Measurements from ENCODE around the gene BCLAF3.
A peak's percentile ranks its signal among the peaks of the same experiment; 100 is the strongest.

BCLAF3 gene

DNA sequence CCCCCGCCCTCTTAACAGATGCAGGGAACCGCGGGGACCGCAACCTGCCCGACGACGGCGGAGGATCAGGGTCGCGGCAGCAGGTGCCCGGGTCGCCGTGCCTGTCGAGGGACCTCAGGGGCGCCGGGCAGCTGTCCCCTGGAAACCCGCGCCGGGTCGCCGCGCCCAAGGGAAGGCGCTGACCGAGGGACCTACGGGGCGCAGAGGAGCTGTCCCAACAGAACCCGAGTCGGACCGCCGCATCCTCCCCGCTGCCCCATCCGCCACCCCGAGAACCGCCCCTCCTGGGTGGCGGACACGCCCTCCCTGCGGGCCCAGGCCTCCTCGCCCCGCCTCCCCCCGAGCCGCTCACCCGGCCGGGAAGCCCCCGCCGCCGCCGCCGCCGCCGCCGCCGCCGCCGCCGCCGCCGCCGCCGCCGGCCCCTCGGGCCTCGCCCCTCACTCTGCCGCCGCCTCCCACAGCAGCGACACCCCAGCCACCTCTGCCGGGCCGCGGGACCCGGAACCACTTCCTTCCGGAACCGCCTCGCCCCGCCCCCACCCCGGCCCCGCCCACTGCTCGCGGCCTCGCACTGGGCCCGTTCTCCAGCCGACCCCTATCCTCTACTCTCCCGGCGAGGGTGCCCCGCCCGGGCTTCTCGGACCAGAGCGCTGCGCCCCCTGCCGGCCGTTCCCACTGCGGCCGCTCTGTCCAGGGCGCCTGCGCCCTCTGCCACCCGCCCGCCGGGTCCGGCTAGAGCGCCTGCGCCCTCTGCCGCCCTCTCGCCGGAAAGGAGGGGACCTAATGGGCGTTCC is at the start of gene BCLAF3:
Gene BCLAF3, minus strand, starts transcription at position 506 of the 794 bp plus-strand sequence. CDS start 20,797 bp downstream, outside the sequence.
- DNase-seq: peak; percentile 87

DNA sequence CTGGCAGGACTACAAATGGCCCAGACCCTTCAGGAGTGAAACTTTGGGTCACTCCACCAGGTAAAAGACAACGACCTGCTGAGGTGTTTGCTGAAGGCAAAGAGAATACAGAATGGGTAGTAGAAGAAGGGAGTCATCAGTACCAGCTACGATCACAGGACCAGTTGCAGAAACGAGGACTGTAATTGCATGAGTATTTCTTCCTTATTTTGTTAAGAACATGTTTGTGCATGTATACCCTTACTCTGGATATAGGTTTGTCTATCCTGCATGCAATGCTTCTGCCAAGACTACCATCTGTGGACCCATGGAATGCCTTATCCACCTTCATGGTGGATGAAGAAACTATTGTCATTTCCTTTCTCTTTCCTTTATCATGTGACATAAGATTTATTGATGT is 48.1 kb upstream of the BCLAF3 start:
- no peak for DNase-seq

DNA sequence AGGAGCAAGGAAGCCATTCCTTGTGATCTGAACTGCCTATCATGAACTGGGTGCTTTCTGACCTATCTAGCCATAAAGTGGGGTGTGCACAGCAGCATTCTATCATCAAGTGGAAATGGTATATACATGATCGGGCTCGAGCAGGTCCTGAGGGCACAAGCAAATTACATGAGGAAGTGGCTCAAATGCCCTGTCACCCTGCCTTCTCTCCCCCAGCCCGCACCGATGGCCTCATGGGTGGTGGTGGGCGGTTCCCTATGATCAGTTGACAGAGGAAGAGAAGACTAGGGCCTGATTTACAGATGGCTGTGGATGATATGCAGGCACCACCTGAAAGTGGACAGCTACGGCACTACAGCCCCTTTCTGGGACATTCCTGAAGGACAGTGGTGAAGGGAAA is 46.3 kb upstream of the BCLAF3 start:
- no peak for DNase-seq

DNA sequence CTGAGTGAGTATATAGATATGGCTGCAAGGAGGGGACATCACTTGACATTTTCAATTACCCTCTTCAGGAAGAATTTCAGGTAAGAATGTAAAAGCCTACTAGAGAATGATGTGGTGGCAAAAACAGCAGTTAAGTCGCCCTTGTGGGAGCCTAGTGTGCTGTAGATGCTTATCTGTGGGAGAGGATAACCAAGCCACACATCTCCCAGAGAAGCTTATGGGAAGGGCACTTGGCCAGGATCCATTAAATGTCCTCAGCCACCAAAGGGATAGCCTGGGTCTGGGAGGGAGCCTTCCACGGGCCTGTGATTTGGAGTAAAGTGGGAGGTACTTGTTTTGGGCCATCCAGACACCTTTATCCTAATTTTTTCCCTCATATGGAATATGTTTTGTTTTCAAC is 41.3 kb upstream of the BCLAF3 start:
- DNase-seq: no peak

DNA sequence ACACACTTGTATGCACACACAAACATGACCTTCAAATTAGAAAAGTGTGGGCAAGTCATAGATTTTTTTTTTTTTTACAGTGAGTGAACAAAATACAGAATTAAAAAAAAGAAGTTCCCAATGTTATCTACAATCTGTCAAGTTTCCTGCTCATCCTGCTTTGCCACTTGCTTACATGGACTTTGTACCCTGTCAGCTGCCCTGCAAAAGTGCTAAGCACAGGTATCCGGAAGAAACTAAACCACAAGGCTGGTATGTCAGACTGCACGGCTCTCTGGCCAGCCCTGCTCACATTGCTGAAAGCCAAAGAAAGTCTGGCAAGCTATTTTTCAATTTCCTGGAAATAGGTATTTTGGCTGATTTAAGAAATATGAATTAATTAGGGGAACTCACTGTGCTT is 38.9 kb upstream of the BCLAF3 start:
- DNase-seq: no peak

DNA sequence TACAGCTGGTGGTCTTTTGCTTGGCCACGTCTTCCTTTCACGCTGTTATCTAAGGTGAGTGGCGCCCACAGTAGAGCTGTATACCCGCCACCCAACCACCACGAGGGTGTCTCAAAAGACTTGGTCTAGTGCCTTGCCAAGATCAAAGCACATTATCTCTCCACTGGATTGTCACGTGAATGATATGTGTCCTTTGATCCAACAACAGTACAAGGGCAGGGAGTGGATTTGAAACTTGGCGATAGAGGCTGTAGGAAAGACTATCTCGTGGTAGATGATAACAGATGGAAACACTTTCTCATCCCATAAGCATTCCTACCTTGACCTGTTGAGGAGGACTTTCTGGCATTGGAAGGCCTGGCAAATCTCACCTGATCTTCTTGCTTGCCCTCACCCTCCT is 37.7 kb upstream of the BCLAF3 start:
- no peak for DNase-seq

DNA sequence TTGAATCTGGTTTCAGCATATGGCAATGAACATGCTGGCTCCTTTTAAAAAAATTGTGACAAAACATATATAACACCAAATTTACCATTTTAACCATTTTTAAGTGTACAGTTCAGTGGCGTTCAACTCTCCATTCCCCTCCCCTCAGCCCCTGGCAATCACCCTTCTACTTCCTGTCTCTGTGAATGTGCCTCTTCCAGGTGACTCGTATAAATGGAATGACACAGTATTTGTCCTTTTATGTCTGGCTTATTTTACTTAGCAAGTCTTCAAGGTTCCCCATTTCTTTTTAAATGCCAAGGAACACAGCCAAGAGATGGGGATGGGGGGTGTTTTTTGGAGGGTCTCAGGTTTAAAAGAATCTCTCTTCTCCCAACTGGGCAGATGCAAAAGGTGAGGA is 35.4 kb upstream of the BCLAF3 start:
- DNase-seq: no peak

DNA sequence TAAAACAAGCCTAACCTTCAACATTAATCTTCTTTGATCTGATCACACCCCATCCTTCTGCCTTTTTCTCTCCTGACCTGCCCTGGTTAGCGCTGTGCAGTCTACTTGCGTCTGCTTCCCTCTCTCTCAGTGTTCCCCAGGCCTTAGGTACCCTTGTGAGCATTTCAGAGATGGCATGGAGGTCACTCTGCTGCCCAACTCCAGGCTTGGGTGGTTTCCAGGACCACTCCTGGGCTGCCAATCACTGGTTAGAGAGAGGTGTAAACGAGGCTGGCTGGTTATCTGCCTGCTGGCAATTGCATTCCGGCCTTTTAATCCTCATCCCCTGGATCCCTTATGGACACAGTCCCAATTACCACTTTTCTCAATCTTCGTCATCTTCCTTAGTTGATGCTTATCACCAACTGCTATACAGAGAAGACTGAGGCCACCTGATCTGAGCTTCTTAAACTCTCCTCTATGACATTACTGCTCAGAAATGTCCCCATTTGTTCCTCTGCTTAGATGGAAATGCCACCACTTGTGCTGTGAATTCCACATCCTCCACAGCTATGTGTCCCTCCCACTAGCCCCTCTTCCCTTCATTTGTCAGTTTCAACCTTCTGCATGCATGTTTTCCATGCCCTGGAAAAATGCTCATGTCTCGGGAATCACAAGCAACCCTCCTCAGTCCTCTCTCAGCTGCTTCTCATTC is 29.0 kb upstream of the BCLAF3 start:
- no peak for DNase-seq

DNA sequence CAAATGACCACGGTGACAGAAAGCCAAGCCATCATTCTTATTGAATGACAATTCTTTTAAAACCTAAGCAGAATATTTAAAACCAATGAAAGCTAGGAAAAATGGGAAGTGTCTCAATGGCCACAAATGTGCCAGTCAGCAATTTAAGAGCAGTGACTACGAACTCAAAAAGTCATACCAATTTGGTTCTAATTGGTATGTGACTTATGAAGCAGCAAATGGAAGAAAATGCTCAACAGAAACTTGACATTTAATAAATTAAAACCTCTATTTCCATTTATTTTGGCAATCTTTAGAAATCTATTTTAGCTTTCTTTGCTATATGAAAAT is 25.7 kb upstream of the BCLAF3 start:
- DNase-seq: no peak

DNA sequence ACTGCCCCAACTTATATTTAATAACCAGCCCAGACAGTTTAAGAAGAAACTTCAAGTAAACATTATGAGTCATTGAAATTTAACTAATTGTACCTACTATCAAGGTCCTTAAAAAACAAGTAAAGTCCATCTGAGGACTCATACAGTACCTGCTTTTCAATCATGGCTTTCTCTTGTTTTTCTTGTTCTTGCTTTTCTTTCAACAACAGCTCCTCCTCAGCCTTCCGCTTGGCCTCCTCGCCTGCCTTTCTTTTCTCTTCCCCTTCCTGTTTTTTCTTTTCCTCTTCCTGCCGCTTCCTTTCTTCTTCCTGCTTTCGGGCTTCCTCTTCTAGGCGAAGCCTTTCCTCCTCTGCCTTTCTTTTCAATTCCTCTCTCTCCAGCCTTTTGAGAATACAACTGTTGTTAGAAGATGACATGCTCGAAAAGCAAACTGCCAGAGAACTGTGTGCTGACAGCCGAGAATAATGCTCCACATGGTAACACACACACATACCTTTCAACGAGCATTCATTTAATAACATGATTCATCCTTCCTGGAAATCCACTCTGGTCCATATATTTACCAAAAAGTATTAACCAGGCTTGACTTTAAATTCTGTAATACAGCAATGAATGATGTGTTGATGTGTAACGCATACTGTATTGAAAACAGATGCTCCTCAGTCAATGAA is 25.2 kb upstream of the BCLAF3 start:
- no peak for DNase-seq

DNA sequence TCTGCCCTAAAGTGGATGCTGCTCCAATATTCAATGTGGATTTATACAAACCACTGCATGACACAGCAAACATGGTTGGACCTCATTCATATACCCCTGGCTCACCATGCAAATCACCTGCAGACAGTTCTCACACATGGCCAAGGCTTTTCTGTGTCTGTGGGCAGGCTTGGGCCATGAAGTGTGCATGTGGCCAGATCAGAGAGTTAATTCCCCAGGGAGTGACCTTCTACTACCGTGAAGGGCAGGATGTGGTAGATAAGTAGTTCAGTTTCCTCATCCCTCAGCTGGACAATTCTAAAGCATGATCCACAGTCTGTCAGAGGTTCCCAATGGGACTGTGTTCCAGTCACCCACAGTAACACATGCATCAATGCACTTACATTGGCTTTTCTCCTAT is 24.6 kb upstream of the BCLAF3 start:
- no peak for DNase-seq

DNA sequence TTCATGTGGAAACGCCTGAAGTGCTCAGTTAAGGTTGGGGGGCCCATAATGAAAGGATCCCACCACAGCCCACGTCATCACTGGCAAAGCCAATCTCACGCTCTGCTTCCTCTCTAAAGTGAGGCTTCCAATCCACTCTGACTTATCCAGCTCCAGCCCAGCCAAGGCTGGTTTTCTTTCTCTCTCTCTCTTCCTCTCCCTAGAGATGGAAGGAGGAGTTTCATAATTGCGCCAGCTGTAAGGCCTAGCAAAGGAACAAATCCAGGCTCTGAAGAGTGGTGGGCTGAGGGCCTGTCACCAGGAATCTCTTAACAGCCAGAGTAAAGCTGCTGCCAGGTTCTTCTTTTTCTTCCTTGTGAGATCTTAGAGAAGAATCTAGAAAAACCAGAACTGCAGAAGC is 20.7 kb upstream of the BCLAF3 start:
- no peak for DNase-seq

DNA sequence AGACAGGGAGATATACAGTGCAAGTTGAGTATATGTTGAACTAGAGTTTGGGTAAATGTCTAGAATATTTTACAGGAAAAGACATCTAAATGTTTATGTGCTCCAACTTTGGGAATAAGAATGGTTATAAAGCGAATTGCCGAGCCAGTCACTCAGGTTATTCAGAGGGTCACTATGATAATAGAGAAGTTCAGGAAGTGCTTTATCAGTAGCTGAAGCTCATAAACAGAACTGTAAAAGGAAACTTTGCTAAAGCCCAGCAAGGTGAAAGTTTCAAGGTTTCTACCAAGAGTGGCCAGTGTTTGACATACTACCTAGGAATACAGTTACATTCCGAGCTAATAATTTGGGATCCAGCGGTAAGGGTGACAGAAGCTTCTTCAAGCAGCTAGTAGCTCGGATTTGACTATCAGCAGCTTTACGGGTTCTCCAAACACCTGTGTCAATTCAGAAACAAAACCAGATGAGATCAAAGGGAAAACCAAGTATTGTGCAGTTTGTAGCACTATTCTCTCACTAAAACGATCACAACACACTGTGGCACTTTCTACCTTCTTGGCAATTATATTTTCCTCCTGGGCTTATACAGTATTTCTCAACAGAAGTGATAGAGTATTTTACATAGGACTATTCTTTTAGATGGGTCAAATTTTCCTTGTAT is 17.2 kb upstream of the BCLAF3 start:
- DNase-seq: no peak

DNA sequence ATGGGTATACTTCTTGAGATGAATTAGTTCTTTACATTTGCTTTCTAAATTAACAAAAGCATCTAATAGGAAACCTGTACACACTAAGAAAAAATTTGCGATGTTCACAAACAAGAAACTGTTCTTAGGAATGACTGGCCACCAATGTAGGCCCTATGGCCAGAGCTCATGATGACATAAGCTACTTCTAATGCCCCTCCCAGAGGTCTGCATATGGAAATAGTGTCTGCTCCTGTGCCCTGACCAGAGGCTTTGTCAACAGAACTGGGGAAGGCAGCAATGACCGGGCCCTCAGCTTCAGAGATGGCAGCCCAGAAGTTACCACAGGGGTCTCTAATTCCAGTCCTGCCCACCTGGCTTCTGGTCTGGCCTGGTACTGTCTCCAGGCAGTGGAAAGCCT is 15.0 kb upstream of the BCLAF3 start:
- no peak for DNase-seq

DNA sequence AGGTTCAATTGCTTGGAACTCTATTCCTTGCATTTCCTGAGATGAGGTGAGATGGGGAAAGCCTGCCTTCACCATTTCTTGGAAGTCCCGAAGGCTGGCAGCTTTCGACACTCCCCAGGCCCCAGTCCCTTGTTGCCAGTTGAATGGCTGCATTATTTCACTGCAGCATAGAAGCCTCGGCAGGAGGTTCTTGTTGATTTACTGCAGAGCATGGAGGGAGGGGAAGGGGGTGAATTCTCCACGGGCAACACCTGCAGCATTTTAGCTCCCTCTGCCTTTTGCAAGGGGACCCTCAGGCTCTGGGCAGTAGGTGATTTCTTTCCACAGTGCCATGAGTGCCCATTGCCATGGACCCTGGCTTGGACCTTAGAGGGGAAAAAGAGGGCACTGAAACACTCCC is 10.7 kb upstream of the BCLAF3 start:
- no peak for DNase-seq

DNA sequence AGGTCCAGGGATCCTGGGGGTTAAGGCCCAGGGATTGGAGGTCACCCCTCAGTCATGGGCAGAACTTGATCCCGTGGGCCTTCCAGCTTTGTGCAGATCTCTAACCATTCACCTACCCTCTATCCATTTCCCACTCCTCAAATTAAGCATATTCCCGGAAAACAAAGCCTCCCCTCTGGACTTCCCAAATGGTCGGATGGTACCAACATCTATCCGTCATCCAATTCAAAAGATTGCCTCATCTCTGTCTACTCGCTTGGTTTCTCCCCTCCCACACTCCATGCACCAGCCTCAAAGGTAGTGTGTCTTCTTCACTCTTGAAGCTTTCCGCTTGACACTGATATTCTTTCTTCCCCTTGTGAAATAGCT is 473 bp upstream of the BCLAF3 start:
- DNase-seq: peak; percentile 5

DNA sequence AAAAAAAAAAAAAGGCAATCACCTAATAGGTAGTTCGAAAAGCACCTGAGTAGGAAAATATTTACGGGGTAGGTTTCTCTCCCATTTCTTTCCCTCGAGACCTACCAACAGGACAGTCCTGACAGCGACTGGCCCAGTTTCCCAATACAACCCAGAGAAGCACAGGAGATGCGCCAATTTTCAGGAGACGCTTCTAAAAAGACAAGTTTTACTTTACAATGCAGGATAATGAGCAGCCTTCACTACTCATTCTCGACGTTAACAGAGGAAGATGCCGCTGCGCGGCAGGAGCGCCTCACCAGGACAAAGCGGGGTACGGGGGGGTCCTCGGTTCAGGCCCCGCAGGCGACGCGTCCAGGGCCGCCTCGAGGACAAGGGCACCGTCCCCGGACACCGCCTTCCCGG is 708 bp downstream of the BCLAF3 start:
- no peak for DNase-seq

DNA sequence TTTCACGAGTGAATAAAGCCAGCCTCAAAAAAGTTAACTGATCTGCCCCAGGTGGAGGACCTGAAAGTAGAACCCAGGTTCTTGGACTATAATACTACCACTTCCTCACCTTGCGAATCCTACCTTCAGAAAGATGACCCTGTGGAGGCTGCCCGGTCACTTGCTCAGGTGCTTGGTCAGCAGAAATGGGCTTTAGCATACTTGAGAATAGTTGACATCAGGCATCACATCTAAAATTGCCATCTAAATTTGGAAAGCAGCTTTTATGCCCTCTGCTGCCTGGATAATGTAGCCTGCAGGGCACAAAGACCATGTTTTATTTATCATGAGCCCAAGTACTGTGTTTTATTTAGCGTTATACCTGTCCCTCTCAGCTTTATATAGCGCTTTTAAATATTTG is 3.0 kb downstream of the BCLAF3 start:
- no peak for DNase-seq

DNA sequence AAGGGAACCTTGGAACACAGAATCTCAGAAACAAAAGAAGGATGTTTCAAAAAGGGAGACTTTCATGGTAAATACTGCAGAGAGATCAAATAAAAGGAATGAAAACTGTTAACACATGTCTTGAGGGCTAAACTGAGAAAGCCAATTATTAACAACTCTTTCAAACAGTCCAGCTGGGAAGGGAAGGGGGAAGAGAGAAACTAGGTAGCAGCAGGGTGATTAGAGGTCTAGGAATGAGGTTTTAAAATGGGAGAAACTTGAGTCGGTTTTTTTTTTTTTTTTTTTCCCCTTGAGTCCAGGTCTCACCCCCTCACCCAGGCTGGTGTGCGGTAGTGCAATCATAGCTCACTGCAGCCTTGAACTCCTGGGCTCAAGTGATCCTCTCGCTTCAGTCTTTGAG is 4.3 kb downstream of the BCLAF3 start:
- no peak for DNase-seq

DNA sequence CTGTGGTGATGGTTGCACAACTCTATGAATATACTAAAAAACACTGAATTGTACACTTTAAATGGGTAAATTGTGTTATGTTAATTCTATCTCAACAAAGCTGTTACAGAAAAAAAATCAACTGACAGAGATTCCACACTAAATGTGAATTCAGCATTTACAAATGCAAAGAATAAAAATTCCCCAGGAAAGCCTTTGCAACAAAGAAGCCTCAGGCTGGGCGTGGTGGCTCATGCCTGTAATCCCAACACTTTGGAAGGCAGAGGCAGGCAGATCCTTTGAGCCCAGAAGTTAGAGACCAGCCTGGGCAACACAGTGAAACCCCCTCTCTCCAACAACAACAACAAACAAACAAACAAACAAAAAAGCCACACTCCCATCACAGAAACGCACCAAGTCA is 8.9 kb downstream of the BCLAF3 start:
- DNase-seq: no peak

DNA sequence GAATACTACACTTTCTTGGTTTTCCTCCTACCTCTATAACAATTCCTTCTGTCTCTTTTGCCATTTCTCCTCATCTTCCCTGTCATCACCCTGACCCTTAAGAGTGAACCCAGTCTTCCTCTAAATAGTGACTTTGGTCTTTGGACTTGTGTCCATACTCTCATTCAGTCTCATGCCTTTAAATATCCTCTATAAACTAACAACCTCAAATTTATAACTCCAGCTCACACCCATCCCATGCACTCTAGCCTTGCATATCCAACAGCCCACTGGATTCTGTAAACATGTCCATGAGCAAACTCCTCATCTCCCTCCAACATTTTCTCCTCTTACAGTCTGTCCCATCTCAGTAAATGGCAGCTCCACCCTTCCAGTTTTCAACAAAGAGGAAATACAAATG is 15.0 kb downstream of the BCLAF3 start:
- no peak for DNase-seq

DNA sequence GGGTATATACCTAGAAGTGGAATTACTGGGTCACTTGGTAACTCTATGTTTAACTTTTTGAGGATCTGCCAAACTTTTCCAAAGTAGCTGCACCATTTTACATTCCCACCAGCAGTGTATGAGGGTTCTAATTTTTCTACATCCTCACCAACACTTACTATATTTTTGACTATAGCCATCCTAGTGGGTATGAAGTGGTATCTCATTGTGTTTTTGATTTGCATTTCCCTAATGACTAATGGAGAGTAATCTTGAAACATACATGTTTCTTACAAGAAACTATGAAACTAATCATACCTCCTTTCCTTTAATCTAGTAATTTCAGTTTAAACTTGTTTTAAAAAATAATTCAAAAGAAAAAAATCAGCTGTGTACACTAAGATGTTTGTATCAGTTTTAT is 17.9 kb downstream of the BCLAF3 start:
- no peak for DNase-seq

DNA sequence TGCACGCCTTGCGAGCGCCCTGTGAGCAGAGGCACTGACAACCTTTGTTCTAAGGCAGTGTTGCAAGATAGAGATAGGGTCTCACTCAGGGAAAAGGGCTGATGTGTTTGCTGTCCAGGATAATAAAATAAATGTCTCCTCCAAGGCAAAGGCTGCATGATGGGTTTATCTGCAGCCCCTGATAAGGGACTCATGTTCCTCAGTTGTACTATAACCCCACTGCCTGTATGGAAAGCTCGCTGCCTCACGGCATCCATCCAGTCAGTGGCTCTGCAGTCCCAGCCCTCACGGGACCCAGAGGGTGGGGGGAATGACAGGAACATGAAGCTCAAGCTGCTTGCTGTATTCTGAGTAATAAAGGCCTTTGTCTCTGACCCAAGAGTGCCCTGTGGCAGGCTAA is 22.6 kb downstream of the BCLAF3 start:
- no peak for DNase-seq

DNA sequence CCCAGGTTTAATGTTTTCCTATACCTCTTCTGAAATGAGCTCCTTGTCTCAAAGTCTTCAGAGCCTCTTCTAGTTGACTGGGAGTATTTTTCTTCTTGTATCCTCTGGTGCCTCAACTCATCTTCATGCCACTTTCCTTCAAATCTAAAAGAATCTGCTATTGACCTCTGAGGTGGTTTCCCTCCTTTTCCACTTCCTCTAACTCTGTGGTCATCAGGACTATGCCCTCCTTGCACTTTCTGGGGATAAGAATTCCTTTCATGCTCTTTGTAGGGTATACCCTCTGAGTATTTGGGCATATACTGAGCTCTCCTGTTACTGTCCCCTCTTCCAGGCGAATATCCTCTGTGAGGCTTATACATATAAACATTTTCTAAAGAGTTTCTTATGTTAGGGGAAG is 24.8 kb downstream of the BCLAF3 start:
- DNase-seq: no peak

Data from activated naive CD4-positive, alpha-beta T cell treated with Interleukin-2 at 50 U/mL for 16 hours (primary cell).